GM12878 (cell line): ENCODE data around the gene CLDN10. TPM values are rescaled to one million over a fixed set of nuclear protein-coding genes. Genes with fewer than 3 reads are reported as not detected.

Experiments
- ATAC-seq: fragments of 200-7000 bp; cut with Tn5 transposase; 3 replicates; pipeline ENCODE4 v1.9.1; 2020; ENCODE audit warnings: mild to moderate bottlenecking, moderate library complexity
- BruUV-seq: library from RNA; stranded (reverse); fragments of 400-500 nt; replicated peaks from 2 replicates; lab custom pipeline; 2021; lab: Mats Ljungman, UMichigan
- CTCF ChIA-PET: fragments of 300-600 bp; sonication (Branson Sonifier 250); formaldehyde crosslinking; extraction: SDS; loops from one replicate; lab custom pipeline; 2021; ENCODE audit warnings: inconsistent platforms; lab: Yijun Ruan, JAX
- POLR2A ChIA-PET: fragments of 350-600 bp; formaldehyde crosslinking; extraction: SDS; loops from one replicate; lab custom pipeline; 2021; ENCODE audit warnings: inconsistent platforms; lab: Charles Lee
- RAD21 ChIA-PET: fragments of 300-600 bp; sonication (Branson Sonifier 250); formaldehyde crosslinking; loops from one replicate; lab custom pipeline; 2023; ENCODE audit warnings: antibody characterized with exemption; ENCODE audit not compliant: unreplicated experiment; lab: Charles Lee
- SMC1A ChIA-PET: fragments of 300-600 bp; sonication (Branson Sonifier 250); formaldehyde crosslinking; loops from one replicate; lab custom pipeline; 2023; ENCODE audit not compliant: unreplicated experiment, uncharacterized antibody; lab: Charles Lee
- DNase-seq: peaks from one replicate; pipeline ENCODE4 v3.0.0-alpha.2; 2011; ENCODE audit warnings: low read depth, low spot score
- FAIRE-seq: peaks from 3 replicates; lab custom pipeline; 2011; peaks lifted over from hg19 to GRCh38; lab: Jason Lieb, UNC
- H2AFZ ChIP-seq: 2 replicates; pipeline ENCODE4 v1.6.0; 2011; ENCODE audit warnings: low read depth, low read length, control low read depth; ENCODE audit not compliant: control insufficient read depth
- H3K27ac ChIP-seq: 2 replicates; pipeline ENCODE4 v1.5.1; 2011; ENCODE audit warnings: control low read depth; ENCODE audit not compliant: control insufficient read depth, insufficient read depth
- H3K27me3 ChIP-seq, 2 experiments: replicated peaks in 1 of 2; 2 replicates each; pipeline versions ENCODE4 v1.6.0 to v1.6.1; 2011; ENCODE audit warnings: low read length in 1 of 2; ENCODE audit not compliant: control insufficient read depth in 2 of 2, insufficient read depth in 2 of 2
- H3K36me3 ChIP-seq, 2 experiments: 2 replicates each; pipeline ENCODE4 v1.5.1; 2011; ENCODE audit warnings: low read length in 1 of 2; ENCODE audit not compliant: control insufficient read depth in 2 of 2, insufficient read depth in 2 of 2
- H3K4me1 ChIP-seq: 2 replicates; pipeline ENCODE4 v1.6.1; 2011; ENCODE audit warnings: mild to moderate bottlenecking, low read length, moderate library complexity, mixed read lengths; ENCODE audit not compliant: control insufficient read depth, insufficient read depth
- H3K4me2 ChIP-seq: 2 replicates; pipeline ENCODE4 v1.6.0; 2011; ENCODE audit warnings: control low read depth; ENCODE audit not compliant: control insufficient read depth, insufficient read depth
- H3K4me3 ChIP-seq: fragments of 200-600 bp; sonication (generic); 2 replicates; pipeline ENCODE4 v1.5.1; 2016
- H3K79me2 ChIP-seq: 2 replicates; pipeline ENCODE4 v1.6.0; 2011; ENCODE audit warnings: low read length; ENCODE audit not compliant: control insufficient read depth, insufficient read depth
- H3K9ac ChIP-seq: 2 replicates; pipeline ENCODE4 v1.8.0; 2011; ENCODE audit warnings: low read length, control low read depth, mixed read lengths; ENCODE audit not compliant: control insufficient read depth, insufficient read depth
- H3K9me3 ChIP-seq: replicated peaks from 3 replicates; pipeline ENCODE4 v1.5.1; 2011; ENCODE audit warnings: mild to moderate bottlenecking, low read length; ENCODE audit not compliant: control insufficient read depth, insufficient read depth
- H4K20me1 ChIP-seq: 2 replicates; pipeline ENCODE4 v1.6.0; 2011; ENCODE audit not compliant: control insufficient read depth, insufficient read depth
- CBFB ChIP-seq: IDR thresholded peaks from 2 replicates; pipeline ENCODE4 v1.6.1; 2016; ENCODE audit warnings: antibody characterized with exemption, low read depth
- EGR1 ChIP-seq, 2 experiments: IDR thresholded peaks; 1 replicate in 1 of 2; 2 replicates in 1 of 2; pipeline ENCODE4 v1.6.1; 2011 to 2012; ENCODE audit warnings: low read depth in 2 of 2, low read length in 2 of 2, borderline replicate concordance in 1 of 2, mild to moderate bottlenecking in 1 of 2, moderate library complexity in 1 of 2
- MTA2 ChIP-seq: fragments of 450-650 bp; IDR thresholded peaks from 2 replicates; pipeline ENCODE4 v1.6.1; 2016; ENCODE audit warnings: low read depth, mild to moderate bottlenecking, moderate library complexity
- MXI1 ChIP-seq: fragments of 150-350 bp; IDR thresholded peaks from 2 replicates; pipeline ENCODE4 v1.6.1; 2011; ENCODE audit warnings: low read depth, mild to moderate bottlenecking, inconsistent platforms, low read length, improper control_type of control experiment
- NFYB ChIP-seq: IDR thresholded peaks from 2 replicates; pipeline ENCODE4 v1.6.1; 2011; ENCODE audit warnings: low read depth, mild to moderate bottlenecking, low read length, improper control_type of control experiment, moderate library complexity; ENCODE audit not compliant: insufficient read depth
- SPI1 ChIP-seq: IDR thresholded peaks from 2 replicates; pipeline ENCODE4 v1.6.1; 2011; ENCODE audit warnings: low read depth, mild to moderate bottlenecking, low read length, moderate library complexity, borderline replicate concordance; ENCODE audit not compliant: insufficient read depth
- TBL1XR1 ChIP-seq: IDR thresholded peaks from 2 replicates; pipeline ENCODE4 v1.6.1; 2012; ENCODE audit warnings: low read depth, low read length, improper control_type of control experiment
- YY1 ChIP-seq: IDR thresholded peaks from 2 replicates; pipeline ENCODE4 v1.6.1; 2011; ENCODE audit warnings: low read depth, mild to moderate bottlenecking, low read length
- ZNF207 ChIP-seq: fragments of 450-650 bp; IDR thresholded peaks from 2 replicates; pipeline ENCODE4 v1.6.1; 2014; ENCODE audit warnings: antibody characterized with exemption, mild to moderate bottlenecking, borderline replicate concordance
- WGBS: methylation state at CpG from one replicate; pipeline ENCODE4 v1.1.6; 2016; ENCODE audit warnings: low lambda C conversion rate; ENCODE audit not compliant: insufficient replicate concordance, insufficient coverage; ENCODE audit errors: missing lambda C conversion rate; 5-methylcytosine and 5-hydroxymethylcytosine counted together
- in situ Hi-C: fragments of 300-500 bp; cut with MboI; formaldehyde crosslinking; loops from 9 replicates; pipeline ENCODE4 v1.14.3; 2018; ENCODE audit warnings: mixed read lengths
- intact Hi-C: fragments of 100-400 bp; cut with micrococcal nuclease; formaldehyde crosslinking; loops from one replicate; pipeline ENCODE4 v1.14.2; 2022; ENCODE audit not compliant: unreplicated experiment
- polyA plus RNA-seq, 11 experiments: library from polyadenylated mRNA; depleted of rRNA in 4 of 11; unstranded in 6 of 11; stranded (reverse) in 5 of 11; fragments of >200 nt; fragmentation: Nextera tagmentation in 4 of 11; fragmentation: Illumina TruSeq in 1 of 11; extraction: Ambion mirVana in 4 of 11; extraction: Trizol in 1 of 11; gene quantifications; 1 replicate in 1 of 11; 2 replicates in 10 of 11; pipeline versions ENCODE4 v1.2.1 to v1.2.3, GENCODE V29; 2011 to 2016; ENCODE audit warnings: inconsistent platforms in 2 of 11, missing spikeins in 2 of 11, low read depth in 1 of 11
- total RNA-seq, 4 experiments: library from RNA; depleted of rRNA in 3 of 4; stranded (reverse); fragments of >200 nt in 3 of 4; fragmentation: Illumina TruSeq in 1 of 4; extraction: Trizol in 1 of 4; gene quantifications; 2 replicates each; pipeline versions ENCODE4 v1.2.1 to v1.2.3, GENCODE V29; 2013 to 2021
- TF ChIP-seq, protein P1 (sequence below): IDR thresholded peaks from 2 replicates; pipeline ENCODE4 v1.6.1; 2012; ENCODE audit warnings: low read depth, low read length, improper control_type of control experiment
- TF ChIP-seq, protein P2 (sequence below): IDR thresholded peaks from 2 replicates; pipeline ENCODE4 v1.6.1; 2011; ENCODE audit warnings: borderline replicate concordance, low read depth, mild to moderate bottlenecking, moderate library complexity, low read length; ENCODE audit not compliant: insufficient read depth, poor library complexity, severe bottlenecking

Gene CLDN10
- total and polyA plus RNA-seq, 10 of the 15 experiments (the other 5 are each of a cell fraction or from before 2014, with no cell fraction given): not detected

DNA sequence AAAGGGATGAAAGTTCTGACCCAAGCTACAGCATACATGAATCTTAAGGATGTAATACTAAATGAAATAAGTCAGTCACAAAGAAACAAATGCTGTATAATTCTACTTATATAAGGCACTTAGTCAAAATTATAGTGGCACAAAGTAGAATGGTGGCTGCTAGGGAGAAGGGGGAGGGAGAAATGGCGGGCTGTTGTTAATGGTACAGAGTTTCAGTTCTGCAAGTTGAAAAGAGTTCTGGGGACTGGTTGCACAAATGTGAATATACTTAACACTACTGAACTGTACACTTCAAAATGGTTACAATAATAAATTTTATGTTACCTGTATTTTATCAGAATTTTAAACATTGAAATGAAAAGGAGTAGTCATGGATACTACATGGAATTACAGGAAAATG, 48.9 kb upstream of the CLDN10 start:
- no peaks in the 10 kb centered on the region for H3K4me1 ChIP-seq
- H3K4me2 ChIP-seq: no peak overlapping the region
- no peak overlapping the region for H3K4me3 ChIP-seq
- H3K9ac ChIP-seq: no peak overlapping the region
- H2AFZ ChIP-seq: no peak overlapping the region
- H3K27ac ChIP-seq: no peak overlapping the region
- CTCF ChIA-PET: interaction anchor here (2.2 kb wide), 1 partner anchor 10 kb away, joined by 6 read pairs; no protein-coding TSS in a partner anchor
- SMC1A ChIA-PET: interaction anchor here (0.6 kb wide), 1 partner anchor 78 kb away, joined by 3 read pairs; no protein-coding TSS in a partner anchor
- FAIRE-seq (no peak), DNase-seq (no peak), ATAC-seq (peak; percentile 82)
- no peaks in the 10 kb centered on the region for H3K36me3 ChIP-seq
- TF ChIP-seq TBL1XR1 (no peak), YY1 (peak; percentile 39; the same call in 1 of the 2 replicates), SPI1 (peak; percentile 71; the same call in 1 of the 2 replicates)
- no TSS peak for BruUV-seq
- intact Hi-C loops (no loop called here), in situ Hi-C loops (no loop called here)
- no peaks in the 10 kb centered on the region; the same call in 2 of the 3 replicates for H3K9me3 ChIP-seq
- H3K27me3 ChIP-seq: no peaks in the 10 kb centered on the region
- RAD21 ChIA-PET: no interaction called here
- POLR2A ChIA-PET: no interaction called here
- no peaks in the 10 kb centered on the region for H4K20me1 ChIP-seq
- 0% methylated on average over 1 of the region's 1 CpG for WGBS
- no peaks in the 10 kb centered on the region for H3K79me2 ChIP-seq

DNA sequence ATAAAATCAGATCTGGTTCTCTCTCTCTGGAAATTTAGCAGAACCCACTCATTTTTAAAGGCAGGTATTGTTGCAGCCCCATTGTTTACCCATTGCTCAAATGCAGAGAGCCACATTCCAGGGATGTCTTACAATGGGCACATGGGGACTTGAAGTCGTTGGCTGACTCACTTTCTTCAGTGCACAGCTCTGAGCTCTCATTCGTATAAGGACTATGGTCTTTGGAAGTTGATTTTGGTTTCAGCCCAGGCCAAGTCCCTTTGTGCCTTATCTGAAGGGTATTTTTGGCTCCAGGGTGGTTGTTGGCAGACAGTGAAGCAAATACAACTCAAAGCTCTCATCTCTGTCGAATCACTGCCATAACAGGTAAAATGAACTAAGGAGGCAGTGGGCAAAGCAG, 47.3 kb upstream of the CLDN10 start:
- no peak for FAIRE-seq
- in situ Hi-C loops: no loop called here

More for the DNA sequence above, 47.3 kb upstream of the CLDN10 start:
- Histone ChIP-seq H3K4me2 (no peak overlapping the region), H3K4me1 (no peaks in the 10 kb centered on the region; the same call in 1 of the 2 replicates), H2AFZ (no peak overlapping the region), H4K20me1 (no peaks in the 10 kb centered on the region), H3K27me3 (no peaks in the 10 kb centered on the region), H3K79me2 (no peaks in the 10 kb centered on the region), H3K9me3 (no peaks in the 10 kb centered on the region; the same call in 2 of the 3 replicates), H3K36me3 (no peaks in the 10 kb centered on the region), H3K27ac (no peak overlapping the region), H3K4me3 (no peak overlapping the region), H3K9ac (no peak overlapping the region)
- BruUV-seq: no TSS peak
- SMC1A ChIA-PET: interaction anchor here (0.5 kb wide), 1 partner anchor 64 kb away, joined by 3 read pairs; no protein-coding TSS in a partner anchor
- intact Hi-C loops: no loop called here
- POLR2A ChIA-PET: no interaction called here
- TF ChIP-seq, protein P1, sequence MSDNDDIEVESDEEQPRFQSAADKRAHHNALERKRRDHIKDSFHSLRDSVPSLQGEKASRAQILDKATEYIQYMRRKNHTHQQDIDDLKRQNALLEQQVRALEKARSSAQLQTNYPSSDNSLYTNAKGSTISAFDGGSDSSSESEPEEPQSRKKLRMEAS: no peak
- no peak for TF ChIP-seq NFYB
- TF ChIP-seq EGR1 (IDR thresholded peaks at IDR 0.05; ENCODE audit: borderline replicate concordance in 1 of 2, low read depth in 2 of 2, low read length in 2 of 2): no peak
- TF ChIP-seq ZNF207: no peak
- TF ChIP-seq MTA2: no peak
- no peak for TF ChIP-seq CBFB
- TF ChIP-seq, protein P2, sequence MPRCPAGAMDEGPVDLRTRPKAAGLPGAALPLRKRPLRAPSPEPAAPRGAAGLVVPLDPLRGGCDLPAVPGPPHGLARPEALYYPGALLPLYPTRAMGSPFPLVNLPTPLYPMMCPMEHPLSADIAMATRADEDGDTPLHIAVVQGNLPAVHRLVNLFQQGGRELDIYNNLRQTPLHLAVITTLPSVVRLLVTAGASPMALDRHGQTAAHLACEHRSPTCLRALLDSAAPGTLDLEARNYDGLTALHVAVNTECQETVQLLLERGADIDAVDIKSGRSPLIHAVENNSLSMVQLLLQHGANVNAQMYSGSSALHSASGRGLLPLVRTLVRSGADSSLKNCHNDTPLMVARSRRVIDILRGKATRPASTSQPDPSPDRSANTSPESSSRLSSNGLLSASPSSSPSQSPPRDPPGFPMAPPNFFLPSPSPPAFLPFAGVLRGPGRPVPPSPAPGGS: no peak
- TF ChIP-seq MXI1: no peak
- CTCF ChIA-PET: no interaction called here
- ATAC-seq (no peak), DNase-seq (no peak)
- RAD21 ChIA-PET: no interaction called here
- 40% methylated on average over 3 of the region's 3 CpGs for WGBS
